ENCODE data around the gene GNAZ.

Gene GNAZ

DNA sequence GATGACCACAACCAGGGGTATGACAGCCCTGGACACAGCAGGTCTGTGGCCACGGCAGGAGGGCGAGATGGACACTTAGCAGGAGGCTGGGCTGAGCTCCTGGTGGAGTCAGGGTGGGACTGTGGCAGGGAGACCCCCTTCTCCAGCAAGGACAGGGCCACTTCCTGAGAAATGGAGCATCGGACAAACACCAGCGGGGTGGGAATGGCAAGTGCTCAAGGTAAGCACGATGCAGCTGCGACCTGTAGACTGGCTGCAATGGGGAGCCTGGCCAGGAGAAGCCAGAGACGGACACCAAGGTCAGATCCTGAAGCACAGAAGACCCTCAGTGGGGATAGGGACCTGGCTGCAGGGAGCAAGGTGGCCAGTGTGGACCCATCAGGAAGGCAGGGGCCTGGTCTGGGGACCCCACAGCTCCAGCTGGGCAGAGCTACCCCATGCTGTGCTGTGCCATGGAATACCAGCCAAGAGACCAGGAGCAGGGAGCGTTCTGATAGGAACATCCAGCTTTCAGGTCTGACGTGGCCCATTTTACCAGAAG lies 42.2 kb downstream of the GNAZ start:
- H3K27ac ChIP-seq = no peak overlapping the region

GRCh38 chr22:23113067-23113846 lies 42.9 kb downstream of the GNAZ start:
- no peak for TF ChIP-seq ZFX (IDR thresholded peaks at IDR 0.05; ENCODE audit: borderline replicate concordance)
- TF ChIP-seq, protein P1, sequence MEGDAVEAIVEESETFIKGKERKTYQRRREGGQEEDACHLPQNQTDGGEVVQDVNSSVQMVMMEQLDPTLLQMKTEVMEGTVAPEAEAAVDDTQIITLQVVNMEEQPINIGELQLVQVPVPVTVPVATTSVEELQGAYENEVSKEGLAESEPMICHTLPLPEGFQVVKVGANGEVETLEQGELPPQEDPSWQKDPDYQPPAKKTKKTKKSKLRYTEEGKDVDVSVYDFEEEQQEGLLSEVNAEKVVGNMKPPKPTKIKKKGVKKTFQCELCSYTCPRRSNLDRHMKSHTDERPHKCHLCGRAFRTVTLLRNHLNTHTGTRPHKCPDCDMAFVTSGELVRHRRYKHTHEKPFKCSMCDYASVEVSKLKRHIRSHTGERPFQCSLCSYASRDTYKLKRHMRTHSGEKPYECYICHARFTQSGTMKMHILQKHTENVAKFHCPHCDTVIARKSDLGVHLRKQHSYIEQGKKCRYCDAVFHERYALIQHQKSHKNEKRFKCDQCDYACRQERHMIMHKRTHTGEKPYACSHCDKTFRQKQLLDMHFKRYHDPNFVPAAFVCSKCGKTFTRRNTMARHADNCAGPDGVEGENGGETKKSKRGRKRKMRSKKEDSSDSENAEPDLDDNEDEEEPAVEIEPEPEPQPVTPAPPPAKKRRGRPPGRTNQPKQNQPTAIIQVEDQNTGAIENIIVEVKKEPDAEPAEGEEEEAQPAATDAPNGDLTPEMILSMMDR (IDR thresholded peaks at IDR 0.05) = no peak
- no peak overlapping the region for H3K27ac ChIP-seq

More for the DNA sequence above, 42.2 kb downstream of the GNAZ start:
- TF ChIP-seq ZFX (IDR thresholded peaks at IDR 0.05; ENCODE audit: borderline replicate concordance) = no peak
- TF ChIP-seq, protein P1 (IDR thresholded peaks at IDR 0.05) = no peak

GRCh38 chr22:23113847-23114720 lies 43.8 kb downstream of the GNAZ start:
- TF ChIP-seq, protein P1 (IDR thresholded peaks at IDR 0.05) = no peak
- no peak for TF ChIP-seq ZFX (IDR thresholded peaks at IDR 0.05; ENCODE audit: borderline replicate concordance)
- H3K27ac ChIP-seq = no peak overlapping the region

- no peak overlapping the region for H3K27ac ChIP-seq
- TF ChIP-seq ZFX (IDR thresholded peaks at IDR 0.05; ENCODE audit: borderline replicate concordance) = no peak
- TF ChIP-seq, protein P1 (IDR thresholded peaks at IDR 0.05) = no peak
Measured at GRCh38 chr22:23114721-23115020, 44.4 kb downstream of the GNAZ start.

GRCh38 chr22:23115369-23115768 lies 45.0 kb downstream of the GNAZ start:
- H3K27ac ChIP-seq = no peak overlapping the region
- TF ChIP-seq, protein P1 (IDR thresholded peaks at IDR 0.05) = no peak
- TF ChIP-seq ZFX (IDR thresholded peaks at IDR 0.05; ENCODE audit: borderline replicate concordance) = no peak

DNA sequence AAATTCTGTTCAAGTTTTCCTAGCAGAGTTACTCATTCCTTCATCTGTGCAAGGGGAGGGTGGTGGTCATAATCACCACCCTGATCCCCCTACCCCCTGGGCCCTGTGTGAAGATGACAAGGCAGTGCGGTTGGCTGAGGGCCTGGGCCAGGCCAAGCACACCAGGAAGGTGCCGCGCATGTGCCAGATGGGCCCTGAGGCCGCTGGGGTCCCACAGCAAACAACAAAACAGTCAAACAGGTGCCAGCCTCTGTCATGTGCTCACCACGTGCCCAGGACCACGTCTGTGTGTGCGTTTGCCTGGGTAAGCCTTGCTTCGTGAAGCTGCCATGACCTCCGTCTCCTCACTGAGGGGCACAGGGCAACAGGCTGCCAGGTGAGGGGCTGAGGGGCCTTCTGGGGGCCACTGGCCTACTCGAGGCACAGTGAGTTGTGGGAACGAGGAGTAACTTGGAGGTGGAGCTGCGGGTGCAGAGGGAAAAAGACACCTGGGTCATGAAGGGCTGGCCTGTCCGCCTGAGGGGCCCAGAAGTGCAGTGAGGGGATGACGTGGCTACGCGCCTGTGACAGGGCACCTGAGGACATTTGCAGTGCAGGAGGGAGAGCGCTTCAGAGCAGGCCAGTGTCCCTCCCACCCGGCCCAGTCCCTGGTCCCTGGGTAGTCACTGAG lies 45.6 kb downstream of the GNAZ start:
- H3K27ac ChIP-seq = no peak overlapping the region
- TF ChIP-seq ZFX (IDR thresholded peaks at IDR 0.05; ENCODE audit: borderline replicate concordance) = no peak
- TF ChIP-seq, protein P1 (IDR thresholded peaks at IDR 0.05) = no peak
